Lower lobe of right lung (tissue), 2 donors: ENCODE results near the gene TUBGCP2. TPM values are rescaled to one million over a fixed set of nuclear protein-coding genes. Genes with fewer than 3 reads are reported as not detected.

Experiments used
- ATAC-seq, 2 donors: fragments of 200-7000 bp; cut with Tn5 transposase; one replicate each; pipeline ENCODE4 v1.9.1; 2020 to 2022; ENCODE audit warnings: mild to moderate bottlenecking in 2 of 2, moderate library complexity in 2 of 2
- DNase-seq: peaks from one replicate; pipeline ENCODE4 v3.0.0-alpha.2; 2020
- H3K27ac ChIP-seq: fragments of 200-600 bp; one replicate; pipeline ENCODE4 v1.8.0; 2022
- H3K27me3 ChIP-seq: fragments of 200-600 bp; one replicate; pipeline ENCODE4 v1.8.0; 2022; ENCODE audit warnings: low read depth
- H3K36me3 ChIP-seq: fragments of 200-600 bp; one replicate; pipeline ENCODE4 v1.8.0; 2022; ENCODE audit warnings: mild to moderate bottlenecking
- H3K4me1 ChIP-seq: fragments of 200-600 bp; one replicate; pipeline ENCODE4 v1.8.0; 2022
- H3K4me3 ChIP-seq: fragments of 200-600 bp; one replicate; pipeline ENCODE4 v1.8.0; 2022; ENCODE audit warnings: mild to moderate bottlenecking
- H3K9me3 ChIP-seq: fragments of 200-600 bp; one replicate; pipeline ENCODE4 v1.8.0; 2022
- CTCF ChIP-seq: fragments of 200-600 bp; IDR thresholded peaks from one replicate; pipeline ENCODE4 v1.8.0; 2022; ENCODE audit warnings: antibody characterized with exemption, mild to moderate bottlenecking
- intact Hi-C: fragments of 100-400 bp; cut with DNase I; formaldehyde crosslinking; loops from one replicate; pipeline ENCODE4 v1.11.0; 2022
- total RNA-seq: library from RNA; stranded (reverse); fragmentation: NEBNext Ultra II Directional; extraction: Animal tissue kit (Norgen Biotek cat#: 25700); gene quantifications from one replicate; pipeline ENCODE4 v1.2.1, GENCODE V29; 2021
- donor health status: DM: no; HTN: yes; CAD: no; lungs with severe emphysema.

Gene TUBGCP2
- total RNA-seq, 1 donor from 2014 or later, result 54.5 TPM

GRCh38 chr10:133302230-133302629 lies 6.4 kb downstream of the TUBGCP2 start:
- Histone ChIP-seq H3K9me3 (no peaks in the 10 kb centered on the region), H3K4me3 (no peak overlapping the region), H3K4me1 (peaks cover 13% of the 10 kb centered on the region), H3K27ac (no peak overlapping the region), H3K27me3 (no peaks in the 10 kb centered on the region), H3K36me3 (peaks cover 56% of the 10 kb centered on the region)
- no peak for TF ChIP-seq CTCF
- intact Hi-C loops, result no loop called here
- DNase-seq, result no peak
- ATAC-seq, result no peak

GRCh38 chr10:133299738-133300137 lies 8.9 kb downstream of the TUBGCP2 start:
- ATAC-seq (no peak), DNase-seq (no peak)
- Histone ChIP-seq H3K4me1 (no peaks in the 10 kb centered on the region), H3K36me3 (peaks cover 81% of the 10 kb centered on the region), H3K27me3 (no peaks in the 10 kb centered on the region), H3K4me3 (no peak overlapping the region), H3K27ac (no peak overlapping the region), H3K9me3 (no peaks in the 10 kb centered on the region)
- no peak for TF ChIP-seq CTCF
- intact Hi-C loops, result no loop called here

- no peak for DNase-seq
Observed at GRCh38 chr10:133299224-133299623, 9.4 kb downstream of the TUBGCP2 start.

GRCh38 chr10:133298466-133298865 lies 10.2 kb downstream of the TUBGCP2 start:
- intact Hi-C loops, result no loop called here
- Histone ChIP-seq H3K4me3 (no peak overlapping the region), H3K27me3 (no peaks in the 10 kb centered on the region), H3K4me1 (peaks cover under 1% of the 10 kb centered on the region), H3K9me3 (no peaks in the 10 kb centered on the region), H3K27ac (no peak overlapping the region), H3K36me3 (peaks cover 94% of the 10 kb centered on the region)
- DNase-seq, result no peak
- no peak for TF ChIP-seq CTCF
- ATAC-seq, result no peak

More at GRCh38 chr10:133299224-133299623, 9.4 kb downstream of the TUBGCP2 start:
- no peaks in the 10 kb centered on the region for H3K9me3 ChIP-seq
- no peak for TF ChIP-seq CTCF
- intact Hi-C loops, result no loop called here
- H3K4me1 ChIP-seq, result no peaks in the 10 kb centered on the region
- no peaks in the 10 kb centered on the region for H3K27me3 ChIP-seq
- H3K27ac ChIP-seq, result no peak overlapping the region
- no peak overlapping the region for H3K4me3 ChIP-seq
- ATAC-seq, result no peak
- peaks cover 86% of the 10 kb centered on the region for H3K36me3 ChIP-seq

GRCh38 chr10:133297504-133297903 lies 11.2 kb downstream of the TUBGCP2 start:
- H3K4me3 ChIP-seq, result no peak overlapping the region
- peaks cover 10% of the 10 kb centered on the region for H3K4me1 ChIP-seq
- no peaks in the 10 kb centered on the region for H3K27me3 ChIP-seq
- no peak for DNase-seq
- TF ChIP-seq CTCF, result no peak
- intact Hi-C loops, result no loop called here
- no peak overlapping the region for H3K27ac ChIP-seq
- H3K9me3 ChIP-seq, result no peaks in the 10 kb centered on the region
- ATAC-seq, result no peak
- peaks cover 100% of the 10 kb centered on the region for H3K36me3 ChIP-seq
